Measurements from ENCODE around the gene C1orf87.

Gene C1orf87, protein sequence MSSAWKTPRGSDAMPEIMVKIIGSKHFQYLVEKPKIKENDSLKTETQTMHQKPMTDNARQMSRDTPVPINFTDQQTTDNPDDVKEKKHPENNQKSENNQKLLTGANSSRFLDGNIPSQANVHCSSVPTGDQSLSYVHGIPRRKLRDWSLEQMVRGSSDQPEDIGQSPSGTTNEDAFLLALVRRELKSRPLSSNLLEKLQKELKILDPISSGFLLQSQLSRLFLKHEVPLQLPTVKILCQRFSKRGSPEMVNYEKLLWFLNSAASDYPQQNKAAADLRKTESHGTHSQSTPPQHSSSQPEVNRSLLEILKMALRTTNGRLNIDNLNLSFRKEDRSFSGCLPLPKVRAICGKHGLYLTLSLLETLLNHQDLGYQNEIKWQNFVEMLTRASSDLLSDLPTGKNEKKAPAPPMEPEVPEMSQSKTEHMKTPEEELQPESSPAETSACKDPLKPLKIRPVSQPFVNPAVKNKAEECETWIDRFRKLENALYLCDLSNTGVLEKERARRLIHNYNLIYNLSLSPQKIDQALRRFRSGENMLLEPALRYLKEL

DNA sequence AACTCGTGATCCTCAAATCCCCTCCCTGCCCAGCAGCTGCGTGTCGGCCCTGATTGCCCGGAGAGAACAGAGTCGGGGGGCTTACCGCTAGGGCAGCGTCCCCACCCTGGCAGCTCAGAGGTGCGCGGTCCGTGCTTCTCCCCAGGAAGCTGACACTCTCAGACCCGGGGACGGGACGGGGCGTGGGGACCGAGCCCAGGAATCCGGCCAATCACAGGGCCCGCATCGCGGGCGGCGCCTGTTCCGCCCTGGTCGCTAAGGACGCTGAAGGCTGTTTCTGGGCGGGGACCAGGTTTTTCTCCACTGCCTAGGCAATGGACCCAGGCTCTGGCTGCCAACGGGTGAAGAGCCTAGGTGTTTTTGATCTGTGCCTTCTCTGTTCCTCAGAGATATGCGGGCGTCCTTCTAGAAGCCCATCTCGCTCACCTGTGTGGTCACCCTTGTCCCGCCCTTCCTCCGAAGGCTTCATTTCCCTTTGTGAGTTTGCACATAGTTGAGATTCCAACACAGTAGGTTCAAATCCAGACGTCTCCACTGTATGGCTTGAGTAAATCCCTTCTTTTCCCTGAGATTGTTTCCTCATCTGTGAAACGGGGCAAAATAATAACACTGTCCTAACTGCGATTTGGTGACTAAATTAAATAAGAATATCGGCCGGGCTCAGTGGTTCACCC, at the start of gene C1orf87:
C1orf87 (minus strand) TSS at position 166 of the 674 bp plus-strand sequence. CDS start 1,127 bp downstream, outside the sequence.
- POLR2A ChIA-PET: no interaction called here
- CTCF ChIA-PET: no interaction called here
- peaks cover 5% of the 10 kb centered on the region; the same call in 1 of the 2 replicates for H3K4me1 ChIP-seq (ENCODE audit: control insufficient read depth, insufficient read depth, low read length)
- H3K27ac ChIP-seq (ENCODE audit: extremely low read depth, low read depth, low read length): no peak within 1 kb of the TSS
- H3K9me3 ChIP-seq (ENCODE audit: control insufficient read depth, insufficient read depth, low read depth, low read length): no peaks in the 10 kb centered on the region
- no peaks in the 10 kb centered on the region for H3K36me3 ChIP-seq (ENCODE audit: control insufficient read depth in 2 of 2, insufficient read depth in 1 of 2, low read length in 2 of 2)
- H3K4me3 ChIP-seq (ENCODE audit: low read depth, low read length): peak within 1 kb of the TSS; percentile 29
- TF ChIP-seq ZNF248 (tag by site-specific recombination; IDR thresholded peaks at IDR 0.05) (no peak), HOXC10 (CRISPR knock-in tag; IDR thresholded peaks at IDR 0.05) (no peak), ZFHX2 (tag by site-specific recombination; conservative IDR thresholded peaks at IDR 0.05) (no peak), AEBP2 (tag by site-specific recombination; IDR thresholded peaks at IDR 0.05; ENCODE audit: borderline replicate concordance) (no peak), ZNF202 (tag by site-specific recombination; IDR thresholded peaks at IDR 0.05; ENCODE audit: borderline replicate concordance) (no peak), ZNF488 (tag by site-specific recombination; IDR thresholded peaks at IDR 0.05) (no peak), GLI4 (tag by site-specific recombination; IDR thresholded peaks at IDR 0.05) (no peak), ZXDB (tag by site-specific recombination; IDR thresholded peaks at IDR 0.05) (no peak), ZNF660 (tag by site-specific recombination; IDR thresholded peaks at IDR 0.05) (no peak), ZNF146 (tag by site-specific recombination; IDR thresholded peaks at IDR 0.05) (no peak), ZFP69B (tag by site-specific recombination; IDR thresholded peaks at IDR 0.05) (no peak), ZSCAN30 (tag by site-specific recombination; IDR thresholded peaks at IDR 0.05) (no peak), KLF10 (tag by site-specific recombination; IDR thresholded peaks at IDR 0.05) (peak; percentile 75), ZNF571 (tag by site-specific recombination; IDR thresholded peaks at IDR 0.05) (no peak), KLF7 (tag by site-specific recombination; IDR thresholded peaks at IDR 0.05; ENCODE audit: borderline replicate concordance) (0 out of 2 replicates have a peak, but pooled peaks have one; percentile 46), KLF1 (tag by site-specific recombination; IDR thresholded peaks at IDR 0.05) (peak; percentile 86), ZNF626 (tag by site-specific recombination; IDR thresholded peaks at IDR 0.05) (no peak), ZBTB10 (tag by site-specific recombination; IDR thresholded peaks at IDR 0.05) (no peak), SP7 (tag by site-specific recombination; IDR thresholded peaks at IDR 0.05) (no peak), SP3 (tag by site-specific recombination; IDR thresholded peaks at IDR 0.05) (peak; percentile 55; the same call in 1 of the 2 replicates)
- TF ChIP-seq, protein P1, sequence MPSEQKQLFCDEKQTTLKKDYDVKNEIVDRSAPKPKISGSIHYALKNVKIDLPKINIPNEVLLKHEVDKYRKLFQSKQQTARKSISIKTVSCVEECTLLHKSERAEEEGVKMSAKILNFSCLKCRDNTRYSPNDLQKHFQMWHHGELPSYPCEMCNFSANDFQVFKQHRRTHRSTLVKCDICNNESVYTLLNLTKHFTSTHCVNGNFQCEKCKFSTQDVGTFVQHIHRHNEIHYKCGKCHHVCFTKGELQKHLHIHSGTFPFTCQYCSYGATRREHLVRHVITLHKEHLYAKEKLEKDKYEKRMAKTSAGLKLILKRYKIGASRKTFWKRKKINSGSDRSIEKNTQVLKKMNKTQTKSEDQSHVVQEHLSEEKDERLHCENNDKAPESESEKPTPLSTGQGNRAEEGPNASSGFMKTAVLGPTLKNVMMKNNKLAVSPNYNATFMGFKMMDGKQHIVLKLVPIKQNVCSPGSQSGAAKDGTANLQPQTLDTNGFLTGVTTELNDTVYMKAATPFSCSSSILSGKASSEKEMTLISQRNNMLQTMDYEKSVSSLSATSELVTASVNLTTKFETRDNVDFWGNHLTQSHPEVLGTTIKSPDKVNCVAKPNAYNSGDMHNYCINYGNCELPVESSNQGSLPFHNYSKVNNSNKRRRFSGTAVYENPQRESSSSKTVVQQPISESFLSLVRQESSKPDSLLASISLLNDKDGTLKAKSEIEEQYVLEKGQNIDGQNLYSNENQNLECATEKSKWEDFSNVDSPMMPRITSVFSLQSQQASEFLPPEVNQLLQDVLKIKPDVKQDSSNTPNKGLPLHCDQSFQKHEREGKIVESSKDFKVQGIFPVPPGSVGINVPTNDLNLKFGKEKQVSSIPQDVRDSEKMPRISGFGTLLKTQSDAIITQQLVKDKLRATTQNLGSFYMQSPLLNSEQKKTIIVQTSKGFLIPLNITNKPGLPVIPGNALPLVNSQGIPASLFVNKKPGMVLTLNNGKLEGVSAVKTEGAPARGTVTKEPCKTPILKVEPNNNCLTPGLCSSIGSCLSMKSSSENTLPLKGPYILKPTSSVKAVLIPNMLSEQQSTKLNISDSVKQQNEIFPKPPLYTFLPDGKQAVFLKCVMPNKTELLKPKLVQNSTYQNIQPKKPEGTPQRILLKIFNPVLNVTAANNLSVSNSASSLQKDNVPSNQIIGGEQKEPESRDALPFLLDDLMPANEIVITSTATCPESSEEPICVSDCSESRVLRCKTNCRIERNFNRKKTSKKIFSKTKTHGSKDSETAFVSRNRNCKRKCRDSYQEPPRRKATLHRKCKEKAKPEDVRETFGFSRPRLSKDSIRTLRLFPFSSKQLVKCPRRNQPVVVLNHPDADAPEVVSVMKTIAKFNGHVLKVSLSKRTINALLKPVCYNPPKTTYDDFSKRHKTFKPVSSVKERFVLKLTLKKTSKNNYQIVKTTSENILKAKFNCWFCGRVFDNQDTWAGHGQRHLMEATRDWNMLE (tag by site-specific recombination; conservative IDR thresholded peaks at IDR 0.05; ENCODE audit: low read depth): no peak
- TF ChIP-seq, protein P2, sequence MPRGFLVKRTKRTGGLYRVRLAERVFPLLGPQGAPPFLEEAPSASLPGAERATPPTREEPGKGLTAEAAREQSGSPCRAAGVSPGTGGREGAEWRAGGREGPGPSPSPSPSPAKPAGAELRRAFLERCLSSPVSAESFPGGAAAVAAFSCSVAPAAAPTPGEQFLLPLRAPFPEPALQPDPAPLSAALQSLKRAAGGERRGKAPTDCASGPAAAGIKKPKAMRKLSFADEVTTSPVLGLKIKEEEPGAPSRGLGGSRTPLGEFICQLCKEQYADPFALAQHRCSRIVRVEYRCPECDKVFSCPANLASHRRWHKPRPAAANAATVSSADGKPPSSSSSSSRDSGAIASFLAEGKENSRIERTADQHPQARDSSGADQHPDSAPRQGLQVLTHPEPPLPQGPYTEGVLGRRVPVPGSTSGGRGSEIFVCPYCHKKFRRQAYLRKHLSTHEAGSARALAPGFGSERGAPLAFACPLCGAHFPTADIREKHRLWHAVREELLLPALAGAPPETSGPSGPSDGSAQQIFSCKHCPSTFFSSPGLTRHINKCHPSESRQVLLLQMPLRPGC (tag by site-specific recombination; IDR thresholded peaks at IDR 0.05): no peak
- TF ChIP-seq, protein P3, sequence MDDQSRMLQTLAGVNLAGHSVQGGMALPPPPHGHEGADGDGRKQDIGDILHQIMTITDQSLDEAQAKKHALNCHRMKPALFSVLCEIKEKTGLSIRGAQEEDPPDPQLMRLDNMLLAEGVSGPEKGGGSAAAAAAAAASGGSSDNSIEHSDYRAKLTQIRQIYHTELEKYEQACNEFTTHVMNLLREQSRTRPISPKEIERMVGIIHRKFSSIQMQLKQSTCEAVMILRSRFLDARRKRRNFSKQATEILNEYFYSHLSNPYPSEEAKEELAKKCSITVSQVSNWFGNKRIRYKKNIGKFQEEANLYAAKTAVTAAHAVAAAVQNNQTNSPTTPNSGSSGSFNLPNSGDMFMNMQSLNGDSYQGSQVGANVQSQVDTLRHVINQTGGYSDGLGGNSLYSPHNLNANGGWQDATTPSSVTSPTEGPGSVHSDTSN (CRISPR knock-in tag; IDR thresholded peaks at IDR 0.05): no peak

All from HEK293 (cell line).